HG03521 (cell line): Measurements from ENCODE around the gene DICER1.

Experiments used
- ATAC-seq: cut with Tn5 transposase; IDR thresholded peaks from one replicate; pipeline ENCODE4 v1.9.1; 2021; ENCODE audit warnings: mild to moderate bottlenecking, moderate library complexity; ENCODE audit not compliant: unreplicated experiment

The DICER1 gene

GRCh38 chr14:95043732-95044462 is 113.4 kb downstream of the DICER1 start:
- ATAC-seq, result no peak

GRCh38 chr14:95043314-95043713 is 114.0 kb downstream of the DICER1 start:
- no peak for ATAC-seq

DNA sequence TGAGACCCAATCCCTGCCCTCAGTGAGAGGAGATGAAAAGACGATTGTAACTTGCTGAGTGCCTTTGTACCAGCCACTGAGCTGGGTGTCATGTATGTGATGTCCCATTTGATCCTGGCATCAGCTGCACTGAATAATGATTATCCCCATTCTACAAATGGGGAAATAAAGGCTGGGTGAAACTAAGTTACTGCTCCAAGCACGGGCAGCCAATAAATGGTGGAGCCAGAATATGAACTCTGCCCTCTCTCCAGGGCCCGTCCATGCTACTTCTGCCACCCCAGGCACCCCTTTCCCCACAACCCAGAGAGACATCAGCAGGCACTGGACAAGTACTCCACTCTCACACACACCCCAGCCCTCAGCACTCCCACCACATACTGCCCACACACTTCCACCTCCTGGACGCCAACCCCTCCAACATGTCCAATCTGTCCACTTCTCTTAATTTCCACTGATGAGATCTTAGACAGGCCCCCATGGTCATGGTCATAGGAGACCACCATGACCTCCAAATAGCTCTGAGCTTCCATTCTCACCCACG is 115.8 kb downstream of the DICER1 start:
- no peak for ATAC-seq

GRCh38 chr14:95040708-95041476 is 116.4 kb downstream of the DICER1 start:
- ATAC-seq, result no peak

DNA sequence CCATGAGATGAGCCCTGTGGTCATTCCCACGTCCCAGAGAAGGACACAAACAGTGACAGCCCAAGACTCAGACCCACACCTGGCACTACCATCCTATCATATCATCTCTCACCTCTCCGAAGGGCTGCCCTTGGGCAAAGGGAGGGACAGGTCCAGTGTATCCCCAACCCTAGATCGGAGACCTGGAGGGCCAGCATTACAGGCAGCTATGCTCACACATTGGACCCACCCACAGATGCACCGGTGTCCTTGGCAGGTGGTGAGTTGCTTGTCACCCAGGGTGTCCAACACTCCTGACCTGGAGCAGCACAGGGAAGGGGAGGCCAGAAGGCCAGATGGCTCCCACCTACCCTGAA is 117.4 kb downstream of the DICER1 start:
- ATAC-seq, result no peak

- no peak for ATAC-seq
These were observed 117.9 kb downstream of the DICER1 start for GRCh38 chr14:95039259-95039992.

GRCh38 chr14:95038521-95039250 is 118.6 kb downstream of the DICER1 start:
- ATAC-seq, result no peak

DNA sequence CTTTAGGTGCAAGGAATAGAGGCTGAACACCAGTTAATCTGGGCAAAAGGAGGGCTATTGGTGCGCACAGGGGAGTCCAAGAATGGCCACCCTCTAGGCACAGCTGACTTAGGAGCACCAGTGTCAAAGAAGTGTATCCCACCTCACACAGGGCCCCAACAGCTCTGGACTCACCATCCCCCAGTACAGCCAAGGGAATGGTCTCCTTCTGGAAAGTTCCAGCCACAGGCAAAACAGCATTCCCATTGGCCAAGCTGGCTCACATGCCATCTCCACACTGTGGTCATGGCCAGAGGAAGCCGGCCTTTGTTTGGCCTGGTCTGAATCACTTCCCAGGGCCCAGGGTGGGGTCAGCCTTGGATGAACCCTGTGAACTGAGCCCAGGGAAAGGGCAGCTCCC is 120.1 kb downstream of the DICER1 start:
- no peak for ATAC-seq
